SK-N-SH (cell line): ENCODE data around the gene GPATCH11.

ENCODE experiments used
- CTCF ChIP-seq: fragments of 200-600 bp; sonication (generic); IDR thresholded peaks from 2 replicates; pipeline ENCODE4 v1.6.1; 2017; ENCODE audit warnings: antibody characterized with exemption, mild to moderate bottlenecking, moderate library complexity
- EP300 ChIP-seq, 2 experiments: IDR thresholded peaks; 2 replicates each; pipeline versions ENCODE4 v1.4.0 to v1.6.1; 2012; ENCODE audit warnings: borderline replicate concordance in 1 of 2, low read depth in 1 of 2, low read length in 1 of 2
- FOSL2 ChIP-seq: IDR thresholded peaks from 2 replicates; pipeline ENCODE4 v1.4.0; 2012; ENCODE audit warnings: low read depth, mild to moderate bottlenecking, moderate library complexity, borderline replicate concordance
- FOXM1 ChIP-seq: IDR thresholded peaks from 2 replicates; pipeline ENCODE4 v1.4.0; 2012; ENCODE audit warnings: low read depth, mild to moderate bottlenecking
- MAX ChIP-seq: IDR thresholded peaks from 2 replicates; pipeline ENCODE4 v1.4.0; 2012; ENCODE audit warnings: low read depth
- POLR2AphosphoS5 ChIP-seq: IDR thresholded peaks from 2 replicates; pipeline ENCODE4 v1.6.1; 2012; ENCODE audit warnings: low read depth, low read length
- SIN3A ChIP-seq: IDR thresholded peaks from 2 replicates; pipeline ENCODE4 v1.6.1; 2012; ENCODE audit warnings: low read depth, mild to moderate bottlenecking, low read length, moderate library complexity, borderline replicate concordance
- TAF1 ChIP-seq: IDR thresholded peaks from 2 replicates; pipeline ENCODE4 v1.6.1; 2012; ENCODE audit warnings: low read depth, mild to moderate bottlenecking, low read length, moderate library complexity, borderline replicate concordance
- USF2 ChIP-seq: fragments of 150-350 bp; IDR thresholded peaks from 2 replicates; pipeline ENCODE4 v1.6.1; 2017; ENCODE audit warnings: antibody characterized with exemption, low read length, low read depth, borderline replicate concordance

GRCh38 chr2:37083873-37084794 lies at the start of gene GPATCH11, which contains the start of gene HEATR5B:
- no peak for TF ChIP-seq FOXM1
- TF ChIP-seq TAF1, result peak; percentile 6; the same call in 1 of the 2 replicates
- TF ChIP-seq CTCF, result no peak
- TF ChIP-seq MAX, result peak; percentile 85
- no peak for TF ChIP-seq FOSL2
- peak; percentile 92 for TF ChIP-seq SIN3A
- 0 out of 4 replicates have a peak, but pooled peaks of 1 of the 2 experiments have one; percentile 10 for TF ChIP-seq EP300 (IDR thresholded peaks at IDR 0.05; ENCODE audit: borderline replicate concordance in 1 of 2, low read depth in 1 of 2, low read length in 1 of 2)
- no peak for TF ChIP-seq USF2
- peak; percentile 79 for TF ChIP-seq POLR2AphosphoS5
